ENCODE data around the gene RAB40B. TPM values are rescaled to one million over a fixed set of nuclear protein-coding genes. Genes with fewer than 3 reads are reported as not detected.

The RAB40B gene
- total and polyA plus RNA-seq, 2 of the 13 experiments (the other 11 are each of a cell fraction or from before 2014, with no cell fraction given): 6.2 to 6.5 TPM

DNA sequence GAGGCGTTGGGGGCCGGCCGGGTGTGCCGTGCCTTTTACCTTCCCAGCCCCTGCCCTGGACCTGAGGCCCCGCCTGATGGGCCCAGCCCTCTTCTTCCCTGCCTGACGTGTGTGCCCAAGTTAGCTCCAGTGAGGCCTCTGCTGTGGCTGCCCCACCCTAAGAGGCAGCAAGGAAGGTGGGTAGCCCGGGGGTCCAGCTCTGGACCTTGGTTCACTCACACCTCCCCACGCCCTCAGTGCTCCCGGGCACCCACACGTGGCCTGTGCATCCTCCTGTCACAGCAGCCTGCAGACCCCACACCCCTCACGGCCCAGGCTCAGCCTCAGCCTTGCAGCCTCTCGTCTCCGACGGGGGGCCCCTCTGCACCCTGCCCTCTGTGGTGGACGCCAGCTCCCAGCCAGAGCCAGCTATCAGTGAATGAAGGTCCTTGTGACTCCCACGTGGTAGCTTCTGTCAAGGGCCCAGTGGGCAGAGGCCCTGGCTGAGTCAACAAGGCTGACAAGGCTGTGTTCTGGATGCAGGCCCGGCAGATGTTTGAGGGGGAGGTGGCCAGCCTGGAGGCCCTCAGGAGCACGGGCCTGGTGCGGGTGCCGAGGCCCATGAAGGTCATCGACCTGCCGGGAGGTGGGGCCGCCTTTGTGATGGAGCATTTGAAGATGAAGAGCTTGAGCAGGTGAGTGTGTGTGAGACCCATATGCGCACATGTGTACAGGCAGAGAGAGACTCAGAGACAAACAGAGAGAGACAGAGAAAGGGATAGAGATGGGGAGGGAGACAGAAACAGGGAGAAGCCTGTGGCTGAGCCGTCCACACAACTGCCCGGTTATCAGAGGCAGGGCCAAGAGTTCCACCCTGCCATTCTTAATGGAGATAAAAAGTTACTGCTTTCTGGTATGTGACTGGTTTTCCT is 39.7 kb upstream of the RAB40B start:
- Histone ChIP-seq H3K36me3 (replicated peaks in 1 of 2; ENCODE audit: control insufficient read depth in 1 of 2, insufficient read depth in 2 of 2, low read length in 2 of 2) (peaks cover 18 to 31% of the 10 kb centered on the region in 2 experiments), H3K27ac (ENCODE audit: extremely low read length, insufficient read depth, low read length) (peak overlapping the region; percentile 73), H3K4me1 (ENCODE audit: insufficient read depth, low read length) (peaks cover 66% of the 10 kb centered on the region), H3K27me3 (ENCODE audit: control insufficient read depth in 1 of 2, insufficient read depth in 2 of 2, low read length in 2 of 2) (no peaks in the 10 kb centered on the region), H3K4me2 (ENCODE audit: low read depth, low read length) (peak overlapping the region; percentile 68), H3K9me3 (ENCODE audit: low read length) (peaks cover 24% of the 10 kb centered on the region), H2AFZ (ENCODE audit: low read length) (no peak overlapping the region), H3K79me2 (ENCODE audit: insufficient read depth, low read length) (peaks cover 18% of the 10 kb centered on the region), H4K20me1 (ENCODE audit: insufficient read depth, low read length) (no peaks in the 10 kb centered on the region), H3K4me3 (replicated peaks in 1 of 3; ENCODE audit: insufficient read depth in 1 of 3, low read depth in 2 of 3, low read length in 3 of 3) (peak overlapping the region in 1 of 3 experiments; percentile 39; a peak in 2 of 6 replicates), H3K9ac (ENCODE audit: insufficient read depth, low read depth, low read length) (peak overlapping the region; percentile 59)
- intact Hi-C loops (cut with micrococcal nuclease; ENCODE audit: unreplicated experiment) (loop anchor here (1.0 to 2.0 kb wide), 4 partner anchors 14 to 37 kb away; partner anchors contain the start of gene TBCD), in situ Hi-C loops (cut with HindIII; ENCODE audit: extremely low pct_ligation_motif_present, low pct_unique_long_range_greater_than_20kb) (no loop called here)
- ATAC-seq (peak; percentile 87), FAIRE-seq (peak; percentile 93), DNase-seq (ENCODE audit: low spot score) (peak; percentile 98)
- WGBS (ENCODE audit: low lambda C conversion rate): 9% methylated on average over 19 of the region's 26 CpGs
- ChIA-PET POLR2A (interaction anchor here (0.6 to 1.9 kb wide), 11 partner anchors 9 to 169 kb away, joined by 3 to 25 read pairs (median 4); partner anchors contain the start of gene FN3KRP), CTCF (ENCODE audit: low intra/inter-chr PET ratio, low total read pairs) (interaction anchor here (0.8 kb wide), 1 partner anchor 29 kb away, joined by 4 read pairs; no protein-coding TSS in a partner anchor)
- TSS peak; percentile 7 for BruUV-seq (replicated peaks)
- TF ChIP-seq ERF (CRISPR knock-in tag; IDR thresholded peaks at IDR 0.05) (peak; percentile 100), PHB2 (IDR thresholded peaks at IDR 0.05; ENCODE audit: partially characterized antibody) (no peak), ZSCAN21 (CRISPR knock-in tag; IDR thresholded peaks at IDR 0.05; ENCODE audit: borderline replicate concordance) (peak; percentile 100), STAG1 (CRISPR knock-in tag; IDR thresholded peaks at IDR 0.05) (no peak), CBFB (CRISPR knock-in tag; IDR thresholded peaks at IDR 0.05) (peak; percentile 94), SRSF4 (IDR thresholded peaks at IDR 0.05; ENCODE audit: low read depth, low read length, poor library complexity, severe bottlenecking) (no peak), ZNF496 (CRISPR knock-in tag; IDR thresholded peaks at IDR 0.05; ENCODE audit: insufficient replicate concordance) (no peak), ZNF672 (CRISPR knock-in tag; IDR thresholded peaks at IDR 0.05) (peak; percentile 85; the same call in 1 of the 2 replicates), GTF3A (CRISPR knock-in tag; conservative IDR thresholded peaks at IDR 0.05) (peak; percentile 99), PHF8 (CRISPR knock-in tag; IDR thresholded peaks at IDR 0.05) (peak; percentile 90), MYNN (CRISPR knock-in tag; IDR thresholded peaks at IDR 0.05; ENCODE audit: low read depth) (peak; percentile 95), RNF2 (conservative IDR thresholded peaks at IDR 0.05; ENCODE audit: low read depth) (peak; percentile 99), ATAD3A (CRISPR knock-in tag; IDR thresholded peaks at IDR 0.05) (no peak), XBP1 (CRISPR knock-in tag; IDR thresholded peaks at IDR 0.05) (peak; percentile 96), ZNF563 (CRISPR knock-in tag; IDR thresholded peaks at IDR 0.05) (peak; percentile 99), NFYC (CRISPR knock-in tag; IDR thresholded peaks at IDR 0.05) (peak; percentile 73)
- TF ChIP-seq, protein P1, sequence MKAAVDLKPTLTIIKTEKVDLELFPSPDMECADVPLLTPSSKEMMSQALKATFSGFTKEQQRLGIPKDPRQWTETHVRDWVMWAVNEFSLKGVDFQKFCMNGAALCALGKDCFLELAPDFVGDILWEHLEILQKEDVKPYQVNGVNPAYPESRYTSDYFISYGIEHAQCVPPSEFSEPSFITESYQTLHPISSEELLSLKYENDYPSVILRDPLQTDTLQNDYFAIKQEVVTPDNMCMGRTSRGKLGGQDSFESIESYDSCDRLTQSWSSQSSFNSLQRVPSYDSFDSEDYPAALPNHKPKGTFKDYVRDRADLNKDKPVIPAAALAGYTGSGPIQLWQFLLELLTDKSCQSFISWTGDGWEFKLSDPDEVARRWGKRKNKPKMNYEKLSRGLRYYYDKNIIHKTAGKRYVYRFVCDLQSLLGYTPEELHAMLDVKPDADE (CRISPR knock-in tag; IDR thresholded peaks at IDR 0.05): peak; percentile 94; the same call in 1 of the 2 replicates
- TF ChIP-seq, protein P2, sequence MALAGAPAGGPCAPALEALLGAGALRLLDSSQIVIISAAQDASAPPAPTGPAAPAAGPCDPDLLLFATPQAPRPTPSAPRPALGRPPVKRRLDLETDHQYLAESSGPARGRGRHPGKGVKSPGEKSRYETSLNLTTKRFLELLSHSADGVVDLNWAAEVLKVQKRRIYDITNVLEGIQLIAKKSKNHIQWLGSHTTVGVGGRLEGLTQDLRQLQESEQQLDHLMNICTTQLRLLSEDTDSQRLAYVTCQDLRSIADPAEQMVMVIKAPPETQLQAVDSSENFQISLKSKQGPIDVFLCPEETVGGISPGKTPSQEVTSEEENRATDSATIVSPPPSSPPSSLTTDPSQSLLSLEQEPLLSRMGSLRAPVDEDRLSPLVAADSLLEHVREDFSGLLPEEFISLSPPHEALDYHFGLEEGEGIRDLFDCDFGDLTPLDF (CRISPR knock-in tag; IDR thresholded peaks at IDR 0.05): peak; percentile 71; the same call in 1 of the 2 replicates
- TF ChIP-seq, protein P3, sequence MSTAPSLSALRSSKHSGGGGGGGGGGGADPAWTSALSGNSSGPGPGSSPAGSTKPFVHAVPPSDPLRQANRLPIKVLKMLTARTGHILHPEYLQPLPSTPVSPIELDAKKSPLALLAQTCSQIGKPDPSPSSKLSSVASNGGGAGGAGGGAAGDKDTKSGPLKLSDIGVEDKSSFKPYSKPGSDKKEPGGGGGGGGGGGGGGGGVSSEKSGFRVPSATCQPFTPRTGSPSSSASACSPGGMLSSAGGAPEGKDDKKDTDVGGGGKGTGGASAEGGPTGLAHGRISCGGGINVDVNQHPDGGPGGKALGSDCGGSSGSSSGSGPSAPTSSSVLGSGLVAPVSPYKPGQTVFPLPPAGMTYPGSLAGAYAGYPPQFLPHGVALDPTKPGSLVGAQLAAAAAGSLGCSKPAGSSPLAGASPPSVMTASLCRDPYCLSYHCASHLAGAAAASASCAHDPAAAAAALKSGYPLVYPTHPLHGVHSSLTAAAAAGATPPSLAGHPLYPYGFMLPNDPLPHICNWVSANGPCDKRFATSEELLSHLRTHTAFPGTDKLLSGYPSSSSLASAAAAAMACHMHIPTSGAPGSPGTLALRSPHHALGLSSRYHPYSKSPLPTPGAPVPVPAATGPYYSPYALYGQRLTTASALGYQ (CRISPR knock-in tag; IDR thresholded peaks at IDR 0.05): peak; percentile 94
